ENCODE data around the gene LRRC37B.

DNA sequence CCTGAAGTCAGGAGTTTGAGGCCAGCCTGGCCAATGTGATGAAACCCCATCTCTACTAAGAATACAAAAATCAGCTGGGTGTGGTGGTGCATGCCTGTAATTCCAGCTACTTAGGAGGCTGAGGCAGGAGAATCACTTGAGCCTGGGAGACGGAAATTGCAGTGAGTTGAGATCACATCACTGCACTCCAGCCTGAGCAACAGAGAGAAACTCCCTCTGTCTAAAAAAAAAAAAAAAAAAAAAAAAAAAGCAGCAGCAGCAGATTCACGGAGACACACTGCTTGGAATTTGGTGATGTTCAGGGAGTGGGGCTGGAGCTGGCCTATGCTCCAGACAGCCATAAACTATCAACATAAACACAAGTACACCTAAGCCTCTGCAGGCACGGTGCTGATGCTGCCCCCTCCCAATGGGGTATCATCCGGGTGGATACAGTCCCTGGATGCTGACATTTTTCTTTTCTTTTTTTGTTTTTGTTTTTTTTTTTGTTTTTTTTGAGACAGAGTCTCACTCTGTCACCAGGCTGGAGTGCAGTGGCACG is 95.5 kb downstream of the LRRC37B start:
- TF ChIP-seq CTCF (IDR thresholded peaks at IDR 0.05) (no peak), POLR2A (IDR thresholded peaks at IDR 0.05) (no peak)
